A673 (cell line): ENCODE data around the gene BCL2. TPM values are rescaled to one million over a fixed set of nuclear protein-coding genes. Genes with fewer than 3 reads are reported as not detected.

Source experiments
- BruUV-seq: library from RNA; stranded (reverse); fragments of 400-500 nt; replicated peaks from 2 replicates; lab custom pipeline; 2021; lab: Mats Ljungman, UMichigan
- CTCF ChIA-PET: fragments of 300-600 bp; sonication (Branson Sonifier 250); formaldehyde crosslinking; loops from one replicate; lab custom pipeline; 2022; ENCODE audit warnings: antibody characterized with exemption; lab: Charles Lee
- POLR2A ChIA-PET: fragments of 300-600 bp; sonication (Branson Sonifier 250); formaldehyde crosslinking; loops from one replicate; lab custom pipeline; 2022; ENCODE audit warnings: antibody characterized with exemption; ENCODE audit not compliant: low non-redundant PET; lab: Charles Lee
- DNase-seq: peaks from one replicate; pipeline ENCODE4 v3.0.0-alpha.2; 2015; ENCODE audit warnings: low spot score
- H3K27ac ChIP-seq: fragments of 200-600 bp; sonication (generic); 2 replicates; pipeline ENCODE4 v1.5.1; 2016; ENCODE audit warnings: mixed run types, low read depth, mild to moderate bottlenecking, mixed read lengths, antibody characterized with exemption, low read length; ENCODE audit not compliant: poor library complexity, severe bottlenecking
- H3K27me3 ChIP-seq: fragments of 200-600 bp; sonication (generic); replicated peaks from 2 replicates; pipeline ENCODE4 v1.6.1; 2017; ENCODE audit warnings: mixed run types, low read depth, mild to moderate bottlenecking, mixed read lengths, antibody characterized with exemption, low read length; ENCODE audit not compliant: insufficient read depth, poor library complexity
- H3K36me3 ChIP-seq: fragments of 200-600 bp; sonication (generic); 2 replicates; pipeline ENCODE4 v1.6.1; 2016; ENCODE audit warnings: mixed run types, mild to moderate bottlenecking, mixed read lengths, antibody characterized with exemption, low read length; ENCODE audit not compliant: insufficient read depth, poor library complexity, severe bottlenecking
- H3K4me1 ChIP-seq: fragments of 200-600 bp; sonication (generic); 2 replicates; pipeline ENCODE4 v1.6.1; 2017; ENCODE audit warnings: mixed run types, mild to moderate bottlenecking, mixed read lengths, antibody characterized with exemption, low read length; ENCODE audit not compliant: insufficient read depth, poor library complexity, severe bottlenecking
- H3K4me3 ChIP-seq: fragments of 200-600 bp; sonication (generic); 2 replicates; pipeline ENCODE4 v1.5.1; 2016; ENCODE audit warnings: low read depth, mixed run types, mild to moderate bottlenecking, mixed read lengths, low read length; ENCODE audit not compliant: poor library complexity, severe bottlenecking
- H3K9me3 ChIP-seq: fragments of 200-600 bp; sonication (generic); 2 replicates; pipeline ENCODE4 v1.6.1; 2016; ENCODE audit warnings: mixed run types, low read depth, mild to moderate bottlenecking, mixed read lengths, antibody characterized with exemption, low read length; ENCODE audit not compliant: poor library complexity, severe bottlenecking
- EZH2 ChIP-seq: fragments of 200-600 bp; sonication (generic); IDR thresholded peaks from 2 replicates; pipeline ENCODE4 v1.6.1; 2017; ENCODE audit warnings: borderline replicate concordance, low read depth, mild to moderate bottlenecking, mixed read lengths, antibody characterized with exemption, low read length; ENCODE audit not compliant: poor library complexity, severe bottlenecking
- intact Hi-C: fragments of 100-400 bp; cut with micrococcal nuclease; formaldehyde crosslinking; loops from one replicate; pipeline ENCODE4 v1.10.0; 2022; ENCODE audit not compliant: unreplicated experiment
- total RNA-seq: library from RNA; stranded (reverse); gene quantifications from 2 replicates; pipeline ENCODE4 v1.2.3, GENCODE V29; 2021
- TF ChIP-seq, protein P1 (sequence below): fragments of 300-800, 200-600 bp; sonication (generic); conservative IDR thresholded peaks from 2 replicates; pipeline ENCODE4 v1.5.1; 2017; ENCODE audit warnings: low read depth, mild to moderate bottlenecking, antibody characterized with exemption, low read length, moderate library complexity, mixed read lengths

Gene BCL2
- total RNA-seq, 1 experiment from 2014 or later = 24.9 TPM

DNA sequence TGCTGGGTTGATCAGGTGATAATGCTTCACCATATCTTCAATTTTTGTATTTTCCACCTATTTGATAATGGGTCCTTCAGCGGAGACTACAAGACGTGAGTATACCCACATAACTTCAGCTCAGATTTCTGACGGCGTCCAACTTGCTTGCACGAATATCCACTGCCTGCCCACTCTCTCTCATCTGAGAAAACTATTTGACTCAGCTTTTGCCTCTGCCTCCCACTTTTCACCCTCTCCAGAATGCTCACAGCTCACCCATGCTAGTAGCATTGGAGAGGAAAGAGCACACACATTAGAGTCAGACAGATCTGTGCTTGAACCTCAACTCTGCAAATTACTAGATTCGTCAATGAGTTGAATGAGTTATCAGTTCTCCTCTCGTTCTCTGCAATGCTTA lies 166.8 kb downstream of the BCL2 start:
- Histone ChIP-seq H3K9me3 (no peaks in the 10 kb centered on the region), H3K36me3 (no peaks in the 10 kb centered on the region), H3K27me3 (no peaks in the 10 kb centered on the region), H3K27ac (no peak overlapping the region), H3K4me1 (peaks cover 13% of the 10 kb centered on the region), H3K4me3 (no peak overlapping the region)
- ChIA-PET POLR2A (no interaction called here), CTCF (no interaction called here)
- TF ChIP-seq EZH2 = no peak
- TF ChIP-seq, protein P1, sequence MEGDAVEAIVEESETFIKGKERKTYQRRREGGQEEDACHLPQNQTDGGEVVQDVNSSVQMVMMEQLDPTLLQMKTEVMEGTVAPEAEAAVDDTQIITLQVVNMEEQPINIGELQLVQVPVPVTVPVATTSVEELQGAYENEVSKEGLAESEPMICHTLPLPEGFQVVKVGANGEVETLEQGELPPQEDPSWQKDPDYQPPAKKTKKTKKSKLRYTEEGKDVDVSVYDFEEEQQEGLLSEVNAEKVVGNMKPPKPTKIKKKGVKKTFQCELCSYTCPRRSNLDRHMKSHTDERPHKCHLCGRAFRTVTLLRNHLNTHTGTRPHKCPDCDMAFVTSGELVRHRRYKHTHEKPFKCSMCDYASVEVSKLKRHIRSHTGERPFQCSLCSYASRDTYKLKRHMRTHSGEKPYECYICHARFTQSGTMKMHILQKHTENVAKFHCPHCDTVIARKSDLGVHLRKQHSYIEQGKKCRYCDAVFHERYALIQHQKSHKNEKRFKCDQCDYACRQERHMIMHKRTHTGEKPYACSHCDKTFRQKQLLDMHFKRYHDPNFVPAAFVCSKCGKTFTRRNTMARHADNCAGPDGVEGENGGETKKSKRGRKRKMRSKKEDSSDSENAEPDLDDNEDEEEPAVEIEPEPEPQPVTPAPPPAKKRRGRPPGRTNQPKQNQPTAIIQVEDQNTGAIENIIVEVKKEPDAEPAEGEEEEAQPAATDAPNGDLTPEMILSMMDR = no peak
- no TSS peak for BruUV-seq
- intact Hi-C loops = no loop called here
- no peak for DNase-seq

DNA sequence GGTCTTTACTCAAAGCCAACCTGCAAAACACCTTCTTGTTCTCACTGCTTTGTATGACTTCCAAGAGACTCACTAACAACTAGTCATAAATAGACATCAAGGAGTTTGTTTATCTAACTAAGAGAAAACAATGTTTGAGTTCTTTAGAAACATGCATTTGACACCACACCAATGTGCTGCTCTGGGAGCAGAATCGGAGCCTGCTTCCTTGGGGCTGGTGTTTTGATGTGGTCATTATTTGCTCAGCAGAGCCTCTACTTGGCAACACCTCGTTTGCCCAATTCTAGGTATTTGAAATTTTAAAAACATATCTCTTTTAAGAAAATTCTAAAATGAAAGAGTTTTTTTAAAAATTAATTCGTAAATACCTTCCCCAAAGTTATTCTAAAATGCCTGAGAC lies 167.5 kb downstream of the BCL2 start:
- no TSS peak for BruUV-seq
- intact Hi-C loops = no loop called here
- no peak for TF ChIP-seq EZH2
- TF ChIP-seq, protein P1 = no peak
- Histone ChIP-seq H3K27me3 (no peaks in the 10 kb centered on the region), H3K4me3 (no peak overlapping the region), H3K36me3 (no peaks in the 10 kb centered on the region), H3K9me3 (no peaks in the 10 kb centered on the region), H3K27ac (no peak overlapping the region), H3K4me1 (peaks cover 17% of the 10 kb centered on the region)
- ChIA-PET CTCF (no interaction called here), POLR2A (interaction anchor here (0.6 kb wide), 1 partner anchor 31 kb away, joined by 3 read pairs; no protein-coding TSS in a partner anchor)
- no peak for DNase-seq

DNA sequence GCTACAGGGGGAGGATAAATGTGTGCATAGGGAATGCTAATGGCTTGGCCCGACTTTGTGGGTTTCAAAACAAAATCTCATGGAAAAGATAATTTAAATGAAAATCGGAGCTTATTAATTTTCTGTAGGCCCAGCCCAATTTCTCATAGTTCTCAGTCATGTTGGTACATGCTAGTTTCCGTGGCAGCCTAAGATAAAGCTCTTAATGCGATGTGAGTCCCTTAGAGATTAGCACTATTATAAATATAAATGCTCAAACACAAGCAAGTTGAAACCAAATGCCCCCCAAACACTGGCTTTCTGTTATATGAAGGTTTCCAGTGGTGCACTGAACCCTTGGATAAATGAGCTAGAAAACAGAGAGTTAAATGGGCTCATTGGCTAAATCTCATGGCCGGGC lies 168.0 kb downstream of the BCL2 start:
- BruUV-seq = no TSS peak
- intact Hi-C loops = no loop called here
- H3K27me3 ChIP-seq = no peaks in the 10 kb centered on the region
- no peak overlapping the region for H3K4me3 ChIP-seq
- peaks cover 20% of the 10 kb centered on the region for H3K4me1 ChIP-seq
- H3K27ac ChIP-seq = no peak overlapping the region
- H3K36me3 ChIP-seq = no peaks in the 10 kb centered on the region
- no peak for DNase-seq
- H3K9me3 ChIP-seq = no peaks in the 10 kb centered on the region
- POLR2A ChIA-PET = interaction anchor here (0.6 kb wide), 1 partner anchor 31 kb away, joined by 3 read pairs; no protein-coding TSS in a partner anchor
- TF ChIP-seq, protein P1 = no peak
- no peak for TF ChIP-seq EZH2
- CTCF ChIA-PET = interaction anchor here (0.7 kb wide), 1 partner anchor 27 kb away, joined by 3 read pairs; no protein-coding TSS in a partner anchor
